GM19467 (cell line): Measurements from ENCODE around the gene STK17A.

ENCODE experiments used
- ATAC-seq: cut with Tn5 transposase; IDR thresholded peaks from one replicate; pipeline ENCODE4 v1.9.1; 2021; ENCODE audit warnings: mild to moderate bottlenecking, moderate library complexity; ENCODE audit not compliant: unreplicated experiment

The STK17A gene

DNA sequence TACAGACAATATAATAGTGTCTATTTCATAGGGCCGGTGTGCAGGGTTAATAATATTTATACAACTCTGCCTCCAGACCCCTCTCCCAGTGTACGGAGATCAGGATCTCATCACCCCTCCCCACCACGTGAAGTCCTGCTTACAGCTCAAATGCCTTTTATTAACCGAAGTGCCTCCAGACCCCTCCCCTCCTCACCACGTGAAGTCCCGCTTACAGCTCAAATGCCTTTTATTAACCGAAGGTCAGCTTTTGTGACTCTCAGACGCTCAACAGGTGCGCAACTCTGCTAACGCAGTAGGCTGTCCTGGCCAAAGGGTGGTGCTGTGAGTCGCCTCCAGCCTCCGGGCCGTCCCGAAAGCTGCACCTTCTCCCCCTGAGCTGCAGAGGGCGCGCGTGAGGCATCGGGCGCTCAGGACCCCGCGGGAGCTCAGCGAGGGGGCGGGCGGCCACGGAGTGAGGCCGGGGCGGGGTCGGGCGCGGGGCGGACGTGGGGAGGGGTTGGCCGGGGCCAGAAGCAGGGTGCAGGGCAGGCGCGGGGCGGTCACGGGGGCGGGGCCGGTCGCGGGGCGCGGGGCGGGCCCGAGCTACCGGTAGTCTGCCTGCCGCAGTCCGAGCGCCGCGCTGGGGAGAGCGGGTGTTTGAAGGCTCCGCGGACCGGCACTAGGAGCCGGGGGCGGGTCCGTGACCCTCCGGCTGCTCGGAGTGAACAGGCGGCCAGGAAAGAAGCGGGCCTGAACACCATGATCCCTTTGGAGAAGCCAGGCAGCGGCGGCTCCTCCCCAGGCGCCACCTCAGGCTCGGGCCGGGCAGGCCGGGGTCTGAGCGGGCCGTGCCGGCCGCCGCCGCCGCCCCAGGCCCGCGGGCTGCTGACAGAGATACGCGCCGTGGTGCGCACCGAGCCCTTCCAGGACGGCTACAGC lies at the start of gene STK17A:
STK17A (plus strand) TSS at position 606 of the 921 bp plus-strand sequence; CDS start at position 742, 136 bp downstream.
- peak; percentile 68 for ATAC-seq

GRCh38 chr7:43533801-43534479 lies 49.0 kb upstream of the STK17A start:
- no peak for ATAC-seq

- ATAC-seq: no peak
These were observed 47.9 kb upstream of the STK17A start for GRCh38 chr7:43535031-43535451.

DNA sequence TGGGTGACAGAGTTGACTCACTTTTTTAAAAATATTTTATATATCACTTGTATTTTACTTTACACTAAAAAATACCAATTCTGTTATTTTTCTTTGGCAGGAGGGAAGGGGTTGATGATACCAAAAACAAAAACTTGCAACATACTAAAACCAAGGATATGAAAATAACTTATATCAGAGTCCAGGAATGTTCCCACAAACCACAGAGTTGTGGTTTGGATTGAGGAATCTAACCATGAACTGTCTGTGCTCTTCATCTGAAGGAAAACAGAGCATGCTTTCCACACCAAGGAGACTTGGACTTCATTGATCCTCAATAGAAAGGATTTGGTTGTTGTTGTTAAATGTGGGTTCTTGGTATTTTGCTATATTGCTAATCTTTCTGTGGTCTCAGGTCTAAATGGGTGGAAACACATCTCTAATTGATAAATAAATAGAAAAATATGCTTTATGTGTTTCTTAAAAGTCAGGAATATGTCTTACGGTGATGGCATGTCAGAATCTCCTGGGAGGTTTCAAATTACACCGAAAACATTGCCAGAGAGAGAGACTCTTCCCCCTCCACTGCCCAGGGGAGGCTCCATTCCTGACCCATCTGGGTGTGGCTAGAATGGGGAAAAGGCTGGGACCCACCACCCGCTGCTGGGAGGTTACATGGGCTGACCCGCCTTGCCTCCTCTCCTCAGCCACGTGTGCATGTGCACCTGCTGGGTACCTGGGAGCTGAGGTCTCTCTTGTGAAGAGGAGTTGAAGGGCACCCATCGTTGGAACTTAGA lies 46.9 kb upstream of the STK17A start:
- no peak for ATAC-seq

- ATAC-seq: no peak
These were observed 46.1 kb upstream of the STK17A start for GRCh38 chr7:43536773-43537172.

DNA sequence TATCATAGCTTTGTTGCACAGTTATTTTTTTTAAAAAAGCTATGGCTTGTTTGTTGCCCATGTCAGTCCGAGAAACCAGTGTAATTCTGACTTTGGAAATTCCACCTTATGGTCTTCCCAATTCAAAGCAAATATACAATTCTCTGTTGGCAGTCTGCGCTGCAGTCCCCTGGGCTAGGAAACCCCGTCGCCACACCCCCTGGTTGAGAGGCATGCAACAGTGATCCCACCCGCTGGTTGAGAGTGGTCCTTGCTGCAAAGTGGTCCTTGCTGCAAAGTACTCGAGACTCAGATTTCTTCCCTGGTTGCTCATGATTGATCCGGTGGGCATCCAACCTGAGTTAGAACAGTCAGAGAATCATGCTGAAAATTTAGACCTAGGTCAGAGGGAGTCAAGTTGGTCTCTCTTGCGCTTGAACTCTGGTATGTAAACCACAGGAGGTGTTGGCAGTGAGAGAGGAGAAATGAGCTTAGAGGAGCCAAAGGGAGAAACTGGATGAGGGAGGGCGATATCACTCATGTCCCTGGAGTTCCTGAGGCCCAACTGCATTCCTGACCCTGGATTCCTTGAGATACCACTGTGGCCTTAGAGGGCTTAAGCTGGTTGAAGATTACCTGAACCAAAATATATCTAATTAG lies 45.0 kb upstream of the STK17A start:
- ATAC-seq: no peak

DNA sequence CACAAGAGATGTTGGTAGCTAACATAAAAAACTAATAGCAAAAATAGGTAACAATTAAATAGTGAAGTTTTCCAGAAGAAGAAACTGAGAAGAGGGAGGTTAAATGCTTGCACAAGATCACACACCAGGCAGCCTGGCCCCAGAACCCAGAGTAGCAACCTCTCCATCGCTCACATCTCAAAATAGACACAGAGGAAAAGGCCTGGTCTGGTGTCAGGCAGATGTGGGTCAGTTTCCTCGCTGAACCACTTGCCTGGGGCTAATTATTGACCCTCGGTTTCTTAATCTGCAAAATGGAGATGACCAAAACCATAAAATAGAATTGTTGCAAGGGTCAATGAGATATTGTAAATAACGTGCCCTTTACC lies 44.5 kb upstream of the STK17A start:
- ATAC-seq: no peak

- no peak for ATAC-seq
These were observed 42.4 kb upstream of the STK17A start for GRCh38 chr7:43540471-43540870.

DNA sequence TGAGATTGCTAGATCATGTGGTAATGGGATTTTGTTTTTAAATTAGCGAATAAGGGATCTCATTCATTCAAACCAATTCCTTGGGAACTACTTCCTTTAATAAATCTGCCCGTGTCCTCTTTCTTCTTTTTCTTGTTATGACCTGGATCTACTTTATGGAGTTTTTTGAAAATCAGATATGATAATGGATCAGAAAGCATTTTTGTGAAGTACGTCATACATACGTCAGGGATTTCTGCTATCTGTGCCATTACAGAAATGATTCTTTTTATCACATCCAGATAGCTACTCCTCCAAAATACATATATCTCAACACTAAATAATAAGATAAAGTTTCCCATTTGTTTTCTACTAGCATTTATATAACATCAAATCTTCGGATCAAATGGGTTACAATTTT lies 40.2 kb upstream of the STK17A start:
- ATAC-seq: no peak

DNA sequence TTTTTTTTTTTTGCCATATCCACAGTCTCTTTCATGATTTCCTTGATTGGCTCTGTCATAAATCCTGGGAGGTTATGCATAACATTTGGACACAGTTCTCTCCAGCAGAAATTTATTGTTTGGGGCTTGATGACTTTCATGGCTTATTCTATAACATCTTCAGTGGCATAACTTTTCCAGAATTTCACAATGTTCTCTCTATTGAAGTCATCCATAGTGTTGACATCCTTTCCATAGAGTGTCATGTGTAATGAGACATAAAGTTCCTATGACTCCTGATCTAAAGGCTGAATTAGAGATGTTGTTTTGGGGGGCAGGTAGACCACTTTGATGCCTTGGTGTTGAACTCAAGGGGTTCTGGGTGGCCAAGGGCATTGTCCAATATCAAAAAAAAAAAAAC lies 36.7 kb upstream of the STK17A start:
- ATAC-seq: no peak

- no peak for ATAC-seq
These were observed 32.5 kb upstream of the STK17A start for GRCh38 chr7:43550427-43550826.

GRCh38 chr7:43552122-43552521 lies 30.8 kb upstream of the STK17A start:
- ATAC-seq: no peak

DNA sequence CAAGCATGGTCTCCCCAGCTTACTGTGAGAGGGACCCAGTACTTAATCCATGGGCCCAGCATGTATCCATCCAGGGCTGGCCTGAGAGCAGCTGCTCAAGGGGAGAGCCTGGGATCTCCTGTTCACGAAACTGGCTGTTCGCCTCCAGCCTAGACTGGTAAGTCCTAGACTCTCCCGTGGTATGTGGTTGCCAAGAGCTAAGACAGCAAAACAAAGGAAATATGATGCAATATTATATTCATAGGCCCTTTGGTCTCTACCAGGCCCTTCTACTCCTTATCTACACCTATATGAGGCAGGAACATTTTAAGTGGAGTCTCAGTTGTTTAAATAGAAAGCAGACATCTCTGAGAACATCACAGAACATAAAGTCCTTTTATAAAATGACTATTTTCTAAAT lies 28.9 kb upstream of the STK17A start:
- no peak for ATAC-seq

DNA sequence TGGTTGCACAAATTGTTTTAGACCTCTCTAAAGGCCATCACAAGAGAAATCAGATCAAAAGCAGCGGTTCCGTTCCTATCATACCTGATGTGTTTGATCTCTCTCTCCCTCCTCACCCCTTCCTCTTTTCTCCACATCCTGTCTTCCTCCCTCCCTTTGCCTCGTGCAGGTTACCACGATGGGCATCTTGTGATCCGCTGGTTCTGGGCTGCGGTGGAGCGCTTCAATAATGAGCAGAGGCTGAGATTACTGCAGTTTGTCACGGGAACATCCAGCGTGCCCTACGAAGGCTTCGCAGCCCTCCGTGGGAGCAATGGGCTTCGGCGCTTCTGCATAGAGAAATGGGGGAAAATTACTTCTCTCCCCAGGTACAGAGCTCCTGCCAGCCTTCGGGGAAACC lies 28.5 kb upstream of the STK17A start:
- no peak for ATAC-seq

DNA sequence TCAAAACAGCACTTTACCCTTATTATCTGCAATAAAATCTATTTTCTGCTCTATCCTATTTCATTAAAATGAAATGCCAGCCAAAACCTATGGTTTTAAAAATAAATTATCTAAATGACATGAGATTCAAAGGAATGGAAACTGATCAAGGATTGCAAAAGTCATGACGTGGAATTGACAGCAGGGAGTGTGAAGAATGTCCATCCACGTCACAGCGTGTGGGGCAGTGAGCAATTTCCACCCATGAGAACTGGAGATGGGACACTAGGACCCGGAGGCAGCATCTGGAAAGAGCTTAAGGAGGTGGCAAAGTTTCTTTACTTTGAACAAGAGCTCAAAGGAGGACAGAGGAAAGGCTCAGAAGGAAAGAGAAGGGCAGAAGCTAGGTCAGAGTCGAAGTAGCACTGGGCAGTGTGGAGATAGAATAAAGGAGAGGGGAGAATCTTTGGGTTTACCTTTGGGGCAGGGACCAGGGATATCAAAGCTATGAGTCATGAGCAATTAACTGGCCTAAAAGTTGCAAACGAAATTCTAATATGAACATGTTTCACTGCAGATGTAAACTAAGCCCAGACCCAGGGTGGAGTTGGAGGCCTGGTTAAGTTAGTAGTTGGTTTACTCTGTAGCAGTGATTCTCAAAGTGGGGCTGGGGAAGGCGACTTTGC lies 24.9 kb upstream of the STK17A start:
- ATAC-seq: no peak

- ATAC-seq: no peak
These were observed 23.6 kb upstream of the STK17A start for GRCh38 chr7:43559171-43559945.

DNA sequence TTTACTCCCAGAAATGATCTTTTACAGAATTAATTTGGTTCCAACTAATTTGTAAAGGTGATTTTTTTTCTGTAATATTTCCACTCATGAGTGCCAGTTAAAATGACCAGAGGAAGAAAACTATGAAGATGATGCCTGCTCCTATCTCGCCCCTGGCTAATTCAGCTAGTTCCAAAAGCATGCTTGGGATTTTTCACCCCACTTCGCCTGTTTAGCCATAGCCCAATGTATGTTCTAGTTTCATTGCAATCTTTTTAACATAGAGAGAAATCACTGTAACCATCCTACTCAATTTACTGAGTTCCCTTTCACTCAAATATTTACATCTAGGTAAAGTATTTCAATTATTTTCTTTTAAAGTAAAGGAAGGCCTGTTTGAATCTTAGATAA lies 23.0 kb upstream of the STK17A start:
- no peak for ATAC-seq

DNA sequence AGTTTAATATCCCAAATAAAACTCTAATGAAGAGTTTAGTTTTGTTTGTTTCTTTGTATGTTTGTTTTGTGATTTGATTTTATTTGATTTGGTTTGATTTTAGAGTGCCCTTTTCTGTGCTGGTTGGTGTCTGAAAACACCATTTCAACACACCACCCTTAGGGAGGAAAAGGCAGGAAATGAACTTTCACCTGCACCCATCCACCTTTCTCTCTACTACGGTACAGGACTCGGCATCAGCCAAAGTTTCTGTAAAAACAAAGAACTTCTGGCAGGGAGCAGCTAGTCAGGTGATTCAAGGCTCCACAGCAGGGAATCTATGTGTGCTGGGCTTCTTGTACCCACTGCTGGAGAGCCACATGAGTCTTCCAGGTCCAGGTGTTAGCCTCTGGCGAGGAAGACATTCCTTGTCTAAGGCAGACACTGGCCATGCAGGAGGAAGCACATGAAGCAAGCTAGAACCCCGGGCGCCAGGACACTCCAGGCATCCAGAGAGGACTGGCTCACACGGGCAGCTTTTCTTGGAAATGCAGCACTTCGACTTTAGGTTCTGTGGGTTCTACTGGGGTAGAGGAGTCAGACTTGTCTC lies 22.1 kb upstream of the STK17A start:
- ATAC-seq: no peak

- no peak for ATAC-seq
These were observed 20.5 kb upstream of the STK17A start for GRCh38 chr7:43562383-43562782.
